Mesenchymal stem cell (in vitro differentiated cells and primary cell): Measurements from ENCODE around the gene MCUB.

Source experiments
- DNase-seq: peaks from one replicate; pipeline ENCODE4 v3.0.0-alpha.2; 2013
- H2AFZ ChIP-seq: one replicate; pipeline ENCODE4 v1.6.1; 2013; ENCODE audit warnings: low read depth, mild to moderate bottlenecking, control low read depth, inconsistent platforms, low read length, moderate library complexity
- H2AK5ac ChIP-seq: 2 replicates; pipeline ENCODE4 v1.6.1; 2013; ENCODE audit warnings: low read length, moderate library complexity, mild to moderate bottlenecking, inconsistent platforms; ENCODE audit not compliant: severe bottlenecking
- H2BK120ac ChIP-seq: one replicate; pipeline ENCODE4 v1.6.1; 2013; ENCODE audit warnings: low read depth, mild to moderate bottlenecking, inconsistent platforms, low read length, moderate library complexity
- H2BK12ac ChIP-seq, 2 experiments: one replicate each; pipeline ENCODE4 v1.6.1; 2013; ENCODE audit warnings: inconsistent platforms in 2 of 2, low read length in 2 of 2, mild to moderate bottlenecking in 2 of 2, moderate library complexity in 2 of 2, control low read depth in 1 of 2
- H2BK15ac ChIP-seq: one replicate; pipeline ENCODE4 v1.6.1; 2013; ENCODE audit warnings: mild to moderate bottlenecking, low read depth, inconsistent platforms; ENCODE audit not compliant: poor library complexity, severe bottlenecking
- H2BK5ac ChIP-seq: 2 replicates; pipeline ENCODE4 v1.6.1; 2013; ENCODE audit warnings: low read depth, mild to moderate bottlenecking, low read length, control low read depth, inconsistent platforms; ENCODE audit not compliant: poor library complexity, severe bottlenecking
- H3K14ac ChIP-seq, 2 experiments: one replicate each; pipeline ENCODE4 v1.6.1; 2013; ENCODE audit warnings: inconsistent platforms in 2 of 2, low read length in 2 of 2, control low read depth in 1 of 2, mild to moderate bottlenecking in 1 of 2, moderate library complexity in 1 of 2
- H3K18ac ChIP-seq, 2 experiments: one replicate each; pipeline ENCODE4 v1.6.1; 2013; ENCODE audit warnings: inconsistent platforms in 2 of 2, low read length in 2 of 2, control low read depth in 1 of 2, low read depth in 1 of 2, mild to moderate bottlenecking in 1 of 2
- H3K23ac ChIP-seq, 2 experiments: one replicate each; pipeline ENCODE4 v1.6.1; 2013; ENCODE audit warnings: inconsistent platforms in 2 of 2, low read length in 2 of 2, mild to moderate bottlenecking in 2 of 2, moderate library complexity in 2 of 2, control low read depth in 1 of 2
- H3K27ac ChIP-seq: 2 replicates; pipeline ENCODE4 v1.5.1; 2013; ENCODE audit warnings: mild to moderate bottlenecking, moderate library complexity, low read length, control low read depth, inconsistent platforms; ENCODE audit not compliant: poor library complexity, severe bottlenecking
- H3K27me3 ChIP-seq, 2 experiments: 2 replicates each; pipeline versions ENCODE4 v1.6.1 to v1.7.0; 2013; ENCODE audit warnings: low read length in 2 of 2, mild to moderate bottlenecking in 2 of 2, moderate library complexity in 2 of 2, control low read depth in 1 of 2, inconsistent platforms in 1 of 2; ENCODE audit not compliant: control insufficient read depth in 1 of 2, insufficient read depth in 1 of 2
- H3K36me3 ChIP-seq, 2 experiments: 2 replicates each; pipeline versions ENCODE4 v1.6.1 to v1.7.0; 2013; ENCODE audit warnings: low read length in 2 of 2, control low read depth in 1 of 2, inconsistent platforms in 1 of 2, low read depth in 1 of 2, mild to moderate bottlenecking in 1 of 2; ENCODE audit not compliant: insufficient read depth in 2 of 2, control insufficient read depth in 1 of 2
- H3K4ac ChIP-seq, 2 experiments: one replicate each; pipeline ENCODE4 v1.6.1; 2013; ENCODE audit warnings: inconsistent platforms in 2 of 2, low read length in 2 of 2, mild to moderate bottlenecking in 2 of 2, moderate library complexity in 2 of 2, control low read depth in 1 of 2, low read depth in 1 of 2
- H3K4me1 ChIP-seq: 2 replicates; pipeline ENCODE4 v1.6.1; 2013; ENCODE audit warnings: low read depth, low read length, control low read depth; ENCODE audit not compliant: control insufficient read depth, insufficient read depth
- H3K4me2 ChIP-seq: 2 replicates; pipeline ENCODE4 v1.6.1; 2013; ENCODE audit warnings: low read length, mild to moderate bottlenecking, inconsistent platforms; ENCODE audit not compliant: poor library complexity, severe bottlenecking
- H3K4me3 ChIP-seq, 2 experiments: 2 replicates each; pipeline versions ENCODE4 v1.5.1 to v1.7.0; 2013; ENCODE audit warnings: low read length in 2 of 2, mild to moderate bottlenecking in 2 of 2, control low read depth in 1 of 2, low read depth in 1 of 2; ENCODE audit not compliant: insufficient read depth in 1 of 2
- H3K79me1 ChIP-seq: replicated peaks from 2 replicates; pipeline ENCODE4 v1.6.1; 2013; ENCODE audit warnings: mild to moderate bottlenecking, control low read depth, low read length, inconsistent platforms; ENCODE audit not compliant: poor library complexity, severe bottlenecking
- H3K9ac ChIP-seq: 2 replicates; pipeline ENCODE4 v1.7.0; 2013; ENCODE audit warnings: mild to moderate bottlenecking, low read length, moderate library complexity
- H3K9me3 ChIP-seq: 2 replicates; pipeline ENCODE4 v1.7.0; 2013; ENCODE audit warnings: mild to moderate bottlenecking, low read length; ENCODE audit not compliant: control insufficient read depth
- H4K8ac ChIP-seq: one replicate; pipeline ENCODE4 v1.6.1; 2013; ENCODE audit warnings: inconsistent platforms, mild to moderate bottlenecking, low read length, moderate library complexity
- H4K91ac ChIP-seq: one replicate; pipeline ENCODE4 v1.6.1; 2013; ENCODE audit warnings: mild to moderate bottlenecking, low read length, inconsistent platforms
- WGBS: methylation state at CpG from one replicate; pipeline ENCODE4 v1.1.7; 2013; ENCODE audit warnings: mixed read lengths; 5-methylcytosine and 5-hydroxymethylcytosine counted together

Gene MCUB

DNA sequence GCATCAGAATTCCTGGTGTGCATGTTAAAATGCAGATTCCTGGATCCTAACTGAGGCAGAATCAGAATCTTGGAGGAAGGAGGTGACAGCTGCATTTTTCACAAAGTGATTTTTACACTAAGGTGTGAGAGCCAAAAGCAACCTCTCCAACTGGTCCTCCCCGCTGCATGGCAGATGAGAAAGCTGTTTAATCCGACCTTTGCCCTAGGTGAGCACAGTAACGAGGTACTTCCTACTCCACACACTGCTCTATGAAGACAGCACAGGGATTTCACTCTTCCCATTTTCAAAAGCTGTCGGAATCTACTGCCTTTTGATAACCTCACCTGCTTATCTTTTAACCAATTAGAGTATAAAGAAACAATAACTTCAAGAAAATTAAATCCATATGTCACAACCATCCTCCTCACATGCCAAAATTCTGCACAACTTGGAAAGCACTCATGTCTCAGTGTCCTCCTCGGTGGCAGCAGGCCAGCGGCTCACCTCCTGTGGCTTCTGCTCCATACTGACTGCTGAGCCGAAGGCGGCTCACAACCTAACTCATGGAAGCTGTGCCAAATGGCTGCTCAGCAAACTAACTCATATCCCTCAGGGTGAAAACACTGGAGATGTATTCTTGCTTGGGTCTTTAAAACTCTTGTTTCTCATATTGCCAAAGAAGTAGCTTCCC is 139.6 kb downstream of the MCUB start:
- Histone ChIP-seq H3K9ac (no peak overlapping the region), H3K23ac (no peak overlapping the region), H2BK15ac (no peak overlapping the region), H3K4me3 (no peak overlapping the region), H2BK120ac (no peak overlapping the region), H2BK12ac (no peak overlapping the region), H4K91ac (no peak overlapping the region), H3K9me3 (no peaks in the 10 kb centered on the region), H3K4ac (peak overlapping the region in 1 of 2 experiments; percentile 25), H3K27me3 (no peaks in the 10 kb centered on the region), H3K4me1 (peaks cover 9% of the 10 kb centered on the region), H3K14ac (no peak overlapping the region), H3K36me3 (peaks cover 9 to 17% of the 10 kb centered on the region in 2 experiments), H3K27ac (no peak overlapping the region), H2AFZ (no peak overlapping the region), H2BK5ac (no peak overlapping the region), H3K79me1 (peaks cover 28% of the 10 kb centered on the region), H3K18ac (no peak overlapping the region), H2AK5ac (no peak overlapping the region), H4K8ac (no peak overlapping the region), H3K4me2 (no peak overlapping the region)
- no peak for DNase-seq
- WGBS = 94% methylated on average over 8 of the region's 8 CpGs

DNA sequence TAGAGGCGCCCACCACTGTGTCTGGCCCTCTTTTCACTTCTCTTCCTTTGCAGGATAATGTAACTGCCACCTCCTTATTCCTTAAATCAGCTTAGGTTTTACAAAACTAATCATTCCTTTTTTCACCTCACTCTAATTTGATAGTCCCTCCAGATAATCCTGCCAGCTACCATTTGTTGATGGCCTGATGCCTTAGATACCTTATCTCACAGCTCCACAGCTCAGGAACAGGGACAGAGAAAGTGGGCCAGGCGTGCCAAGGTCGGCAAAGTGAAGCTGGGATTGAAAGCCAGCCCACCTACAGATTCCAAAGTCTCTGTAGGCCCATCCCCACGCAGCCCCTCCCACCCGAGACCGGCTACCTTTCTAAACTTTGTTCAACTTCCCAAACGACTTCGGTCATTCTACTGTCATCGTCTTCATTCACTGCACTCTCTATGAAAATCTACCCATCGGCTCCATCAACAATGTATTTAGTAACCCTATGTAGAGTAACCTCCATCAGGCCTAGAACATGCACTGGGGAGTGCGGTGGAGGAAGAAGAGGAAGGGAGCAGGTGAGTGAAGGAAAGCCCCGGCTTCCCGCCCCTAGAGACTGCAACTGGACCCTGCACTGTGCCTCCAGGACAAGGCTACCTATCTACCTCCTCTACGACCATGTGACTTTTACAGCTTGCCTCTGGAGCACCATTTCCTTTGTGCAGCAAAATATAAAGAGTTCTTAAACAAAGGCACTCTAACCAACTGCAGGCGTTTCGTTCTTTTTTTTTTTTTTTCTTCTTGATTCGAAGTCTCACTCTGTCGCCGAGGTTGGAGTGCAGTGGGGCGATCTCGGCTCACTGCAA is 141.7 kb downstream of the MCUB start:
- no peak overlapping the region for H2BK15ac ChIP-seq
- peaks cover 9% of the 10 kb centered on the region for H3K4me1 ChIP-seq
- H2AFZ ChIP-seq = peak overlapping the region; percentile 32
- H3K9ac ChIP-seq = peak overlapping the region; percentile 92
- peaks cover 22% of the 10 kb centered on the region for H3K79me1 ChIP-seq
- DNase-seq = peak; percentile 1
- peak overlapping the region; percentile 79 for H3K27ac ChIP-seq
- H3K4ac ChIP-seq = no peak overlapping the region
- peaks cover 5 to 9% of the 10 kb centered on the region in 2 experiments for H3K36me3 ChIP-seq
- no peak overlapping the region for H4K8ac ChIP-seq
- no peak overlapping the region for H2AK5ac ChIP-seq
- peak overlapping the region; percentile 88 to 92 for H3K4me3 ChIP-seq
- no peak overlapping the region for H3K18ac ChIP-seq
- H3K4me2 ChIP-seq = peak overlapping the region; percentile 76
- H2BK12ac ChIP-seq = no peak overlapping the region
- H2BK120ac ChIP-seq = no peak overlapping the region
- H3K9me3 ChIP-seq = no peaks in the 10 kb centered on the region
- WGBS = 55% methylated on average over 19 of the region's 21 CpGs
- no peak overlapping the region for H4K91ac ChIP-seq
- no peak overlapping the region for H3K14ac ChIP-seq
- no peaks in the 10 kb centered on the region for H3K27me3 ChIP-seq
- H3K23ac ChIP-seq = no peak overlapping the region
- H2BK5ac ChIP-seq = no peak overlapping the region

DNA sequence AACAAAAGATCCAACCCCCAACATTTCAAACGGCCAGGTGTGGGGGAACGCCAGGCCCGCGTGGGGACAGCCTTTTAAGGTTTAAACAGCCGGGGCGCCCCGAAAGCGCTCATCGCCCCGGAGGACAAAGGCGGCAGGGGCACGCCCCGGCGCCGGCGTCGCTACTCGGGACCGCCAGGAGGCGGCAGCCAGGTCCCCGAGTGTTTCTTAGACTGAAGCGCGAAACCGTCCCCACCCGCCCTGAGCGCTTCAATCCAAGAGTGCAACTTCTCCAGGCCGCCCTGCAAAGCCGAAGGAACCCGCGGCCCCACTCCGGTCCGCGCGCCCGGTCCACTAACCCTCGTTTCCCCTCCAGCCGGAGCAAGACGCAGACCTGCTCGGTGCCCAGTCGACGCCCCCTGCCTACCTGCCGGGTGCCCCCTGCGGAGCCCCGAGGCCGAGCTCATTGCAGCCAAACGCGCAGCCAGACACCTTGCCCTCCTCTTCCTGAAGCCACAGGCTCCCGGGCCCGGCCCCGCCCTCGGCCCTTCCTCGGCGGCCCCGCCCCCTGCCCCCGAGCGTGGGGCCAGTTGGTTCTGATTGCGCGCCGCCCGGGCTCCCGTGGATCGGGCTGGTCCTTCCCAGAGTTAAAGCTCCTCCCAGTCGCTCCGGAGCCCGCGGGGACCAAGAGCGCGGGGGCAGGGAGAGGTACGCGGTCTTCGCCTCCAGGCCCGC is 143.1 kb downstream of the MCUB start, which contains the start of gene CASP6:
Gene CASP6 (minus strand): TSS at position 496 of the 714 bp plus-strand sequence. CDS start 50 bp downstream, at position 446.
- H2AK5ac ChIP-seq = no peak within 1 kb of the TSS
- H2BK12ac ChIP-seq = peak within 1 kb of the TSS; percentile 46 to 49
- DNase-seq = peak; percentile 82
- under 1% methylated on average over 72 of the region's 72 CpGs for WGBS
- peak within 1 kb of the TSS; percentile 85 for H4K8ac ChIP-seq
- H3K4ac ChIP-seq = peak within 1 kb of the TSS in 1 of 2 experiments; percentile 65
- H3K79me1 ChIP-seq = peaks cover 15% of the 10 kb centered on the region
- H3K27me3 ChIP-seq = no peaks in the 10 kb centered on the region
- H3K9ac ChIP-seq = peak within 1 kb of the TSS; percentile 92
- peak within 1 kb of the TSS; percentile 87 for H4K91ac ChIP-seq
- peak within 1 kb of the TSS in 1 of 2 experiments; percentile 97 for H3K23ac ChIP-seq
- peaks cover 0 to 1% of the 10 kb centered on the region in 2 experiments for H3K36me3 ChIP-seq
- H3K14ac ChIP-seq = peak within 1 kb of the TSS in 1 of 2 experiments; percentile 98
- H3K27ac ChIP-seq = peak within 1 kb of the TSS; percentile 79
- H2BK15ac ChIP-seq = peak within 1 kb of the TSS; percentile 48
- H3K4me2 ChIP-seq = peak within 1 kb of the TSS; percentile 76
- peak within 1 kb of the TSS; percentile 88 to 92 for H3K4me3 ChIP-seq
- H2BK5ac ChIP-seq = peak within 1 kb of the TSS; percentile 57
- H3K9me3 ChIP-seq = no peaks in the 10 kb centered on the region
- H2AFZ ChIP-seq = peak within 1 kb of the TSS; percentile 100
- peak within 1 kb of the TSS; percentile 44 for H2BK120ac ChIP-seq
- H3K18ac ChIP-seq = peak within 1 kb of the TSS; percentile 95
- peaks cover 9% of the 10 kb centered on the region for H3K4me1 ChIP-seq
